GM19240 (cell line): ENCODE data around the gene DST.

Source experiments
- DNase-seq: peaks from one replicate; pipeline ENCODE4 v3.0.0; 2011; ENCODE audit warnings: low spot score; ENCODE audit not compliant: insufficient read length

The DST gene

DNA sequence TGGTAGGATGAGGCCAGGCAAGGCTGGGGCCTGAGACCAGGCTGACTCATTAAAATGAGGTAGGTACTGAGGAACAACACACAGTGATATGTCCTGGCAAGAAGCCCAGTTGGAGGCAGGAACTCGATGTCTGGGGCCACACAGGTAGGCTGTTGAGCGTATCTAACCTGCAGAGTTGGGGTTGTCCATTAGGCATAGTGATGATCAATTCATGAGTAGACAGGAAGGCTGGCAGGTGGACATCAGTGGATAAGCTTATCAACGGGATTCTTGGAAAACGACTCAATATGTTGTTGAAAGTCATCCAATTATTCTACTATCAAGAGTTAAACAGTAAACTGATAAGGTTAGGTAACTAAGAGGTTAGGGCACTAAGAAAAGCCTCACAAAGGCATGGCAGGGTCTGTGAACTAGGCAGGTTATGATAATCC lies 202.1 kb downstream of the DST start:
- DNase-seq: no peak

DNA sequence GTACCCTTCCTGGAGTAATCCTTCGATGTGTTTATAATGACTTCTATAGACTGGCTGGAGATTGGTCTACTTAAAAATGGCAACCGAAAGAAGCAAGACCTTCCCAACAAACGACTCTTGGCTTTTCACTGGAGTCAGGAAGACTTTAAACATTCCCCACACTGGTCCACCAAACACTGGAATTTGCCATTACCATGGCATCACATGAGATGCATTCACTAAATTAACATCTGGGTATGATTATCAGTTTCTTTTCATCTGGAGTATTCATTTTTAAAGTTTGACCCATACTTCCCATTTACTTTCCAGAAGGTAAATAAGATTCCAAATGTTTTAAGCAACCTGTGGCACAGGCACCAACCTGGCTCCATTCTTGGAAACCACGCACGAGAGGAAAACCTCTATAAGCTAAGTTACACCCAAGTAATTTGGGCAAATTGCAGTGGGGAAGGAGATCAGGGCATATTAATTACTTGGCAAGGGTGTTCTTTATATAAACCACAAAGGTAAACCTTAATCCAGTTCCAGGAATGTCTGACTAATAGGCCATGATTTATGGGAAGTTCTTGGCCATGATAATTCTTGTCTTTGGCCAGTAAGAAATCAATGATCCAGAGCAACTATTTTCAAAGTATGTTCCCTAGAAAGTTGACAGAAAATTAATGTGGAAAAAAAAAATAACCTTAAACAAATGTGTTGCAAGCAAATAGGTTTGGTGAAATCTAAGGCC lies 205.4 kb downstream of the DST start:
- no peak for DNase-seq

DNA sequence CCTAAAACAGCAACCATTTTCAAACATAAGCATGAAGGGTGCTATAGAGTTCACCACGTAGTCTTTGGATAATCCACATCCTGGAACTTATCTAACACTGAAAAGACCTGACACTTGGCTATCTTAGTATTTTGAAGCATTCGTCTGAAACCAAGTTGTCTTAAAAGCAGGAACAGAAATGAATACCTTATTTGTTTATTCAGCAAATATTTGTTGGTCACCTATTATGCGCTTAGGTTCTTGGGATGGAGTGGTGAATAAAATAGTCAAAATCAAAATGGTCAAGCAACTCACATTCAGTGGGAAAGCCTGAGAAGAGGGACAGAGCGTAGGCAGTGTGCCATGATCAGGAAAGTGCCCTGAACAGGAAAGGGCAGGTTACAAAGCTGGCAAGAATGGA lies 206.9 kb downstream of the DST start:
- no peak for DNase-seq

DNA sequence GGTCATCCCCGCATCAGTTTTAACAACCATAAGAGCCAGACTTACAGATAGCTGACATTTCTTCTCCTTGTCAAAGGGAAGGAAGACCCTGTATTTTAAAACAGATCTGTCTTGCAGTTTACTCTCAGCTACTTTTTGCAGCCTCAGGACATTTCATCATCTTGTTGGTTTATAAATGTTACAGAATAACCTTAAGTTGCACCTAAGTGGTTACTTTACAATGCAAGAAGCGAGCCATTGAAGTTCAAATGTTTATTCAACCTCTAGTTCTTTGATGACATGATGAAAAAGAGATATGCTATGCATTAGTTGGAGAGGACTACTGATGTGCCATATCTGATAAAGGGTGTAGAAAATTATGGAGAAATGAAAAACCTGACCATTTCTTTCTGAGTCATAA lies 207.4 kb downstream of the DST start:
- DNase-seq: no peak

DNA sequence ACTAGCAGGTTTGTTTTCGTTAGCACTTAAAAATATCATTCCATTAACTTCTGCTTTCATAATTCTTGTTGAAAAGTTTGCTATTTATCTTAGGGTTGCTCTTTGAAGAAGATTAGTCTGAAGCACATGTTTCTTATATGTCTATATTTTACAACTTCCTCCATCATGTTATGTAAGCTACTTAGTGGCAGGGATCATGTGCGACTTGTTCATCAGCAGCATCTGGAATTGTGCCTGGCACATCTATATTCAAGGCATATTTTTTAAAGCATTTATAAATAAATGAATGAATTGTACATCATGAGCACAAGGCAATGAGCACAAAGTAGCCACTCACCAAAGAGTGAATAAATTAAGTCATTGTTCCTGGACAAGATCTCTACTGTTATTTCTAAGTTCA lies 208.1 kb downstream of the DST start:
- DNase-seq: no peak

DNA sequence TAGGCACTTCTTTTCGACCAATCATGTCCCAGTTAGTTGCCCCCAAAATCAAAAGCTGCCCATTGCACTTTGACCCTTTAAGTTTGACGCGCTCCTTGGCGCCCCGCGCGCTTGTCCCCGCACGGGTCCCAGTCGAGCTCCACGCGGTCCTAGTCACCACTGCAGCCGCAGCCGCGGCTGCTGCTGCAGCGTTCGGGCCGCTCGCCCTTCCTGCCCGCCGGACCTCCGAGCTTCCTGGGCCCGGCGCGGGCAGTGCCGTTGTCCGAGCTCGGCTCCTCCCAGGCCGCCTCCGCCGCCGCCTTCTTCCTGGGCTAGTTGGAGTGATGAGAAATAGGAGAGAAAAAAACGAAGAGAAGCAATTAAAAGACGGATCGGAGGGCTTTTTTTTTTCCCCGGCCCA lies 209.6 kb downstream of the DST start:
- DNase-seq: no peak

DNA sequence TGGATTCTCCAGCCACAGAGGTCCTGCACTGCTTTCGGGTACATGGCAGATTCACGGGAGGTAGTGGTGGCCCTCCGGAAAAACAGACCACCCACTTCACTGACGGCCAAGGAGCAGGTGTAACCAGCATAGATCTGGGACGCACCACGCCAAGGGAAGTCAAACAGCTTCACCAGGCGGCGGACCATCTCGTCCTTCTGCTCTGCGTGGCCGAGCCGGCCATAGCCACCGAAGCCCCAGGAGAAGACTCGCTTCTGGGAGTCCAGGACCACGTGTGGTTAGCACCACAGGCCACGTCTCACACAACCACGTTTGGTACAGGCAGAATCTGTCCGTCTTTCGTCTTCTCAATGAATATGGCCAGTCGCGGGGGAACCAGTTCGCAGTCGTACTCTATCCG lies 210.5 kb downstream of the DST start:
- DNase-seq: no peak

DNA sequence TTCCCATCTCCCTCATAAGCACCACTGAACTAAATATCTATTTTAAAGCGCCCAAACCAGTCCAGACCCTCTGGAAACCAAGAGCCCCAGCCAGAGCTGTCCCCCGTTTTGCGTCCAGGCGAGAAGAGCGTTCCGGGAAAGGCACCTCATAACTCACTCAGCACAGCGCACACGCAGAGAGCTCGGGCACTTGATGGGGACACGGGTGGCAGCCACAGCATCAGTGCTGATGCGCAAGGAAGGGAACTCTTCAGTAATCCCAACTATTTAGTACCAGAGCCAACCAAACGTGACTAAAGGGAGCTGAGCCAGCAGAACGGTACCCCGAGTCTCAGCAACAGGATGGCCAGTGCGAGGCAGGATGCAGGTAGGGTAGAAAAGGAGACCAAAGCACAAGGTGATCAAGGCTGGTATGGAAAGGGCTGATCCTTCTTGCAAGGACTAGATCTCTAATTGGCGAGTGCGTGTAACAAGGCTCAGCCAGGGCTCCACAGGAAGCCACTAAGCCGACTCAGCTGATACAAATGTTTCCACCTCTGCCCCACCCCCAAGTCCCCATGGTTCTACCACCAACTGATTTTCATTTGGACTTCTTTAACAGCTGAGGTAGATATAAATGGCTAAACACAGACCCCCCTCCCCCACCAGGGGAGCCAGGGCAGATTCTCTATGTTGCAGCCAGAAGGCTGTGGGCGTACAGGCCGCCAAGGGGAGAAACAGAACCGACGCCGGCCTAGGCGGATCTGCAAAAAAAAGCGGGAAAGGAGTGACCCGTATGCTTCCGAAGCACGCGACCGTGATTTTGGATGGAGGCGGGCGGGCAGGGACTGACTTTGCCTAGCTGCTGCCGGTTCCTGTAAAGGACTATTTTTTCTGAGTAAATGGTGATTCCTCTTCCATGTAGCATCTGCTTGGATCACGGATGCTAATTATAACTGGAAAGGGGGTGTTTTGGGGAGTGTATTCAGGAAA lies 211.8 kb downstream of the DST start:
- no peak for DNase-seq

DNA sequence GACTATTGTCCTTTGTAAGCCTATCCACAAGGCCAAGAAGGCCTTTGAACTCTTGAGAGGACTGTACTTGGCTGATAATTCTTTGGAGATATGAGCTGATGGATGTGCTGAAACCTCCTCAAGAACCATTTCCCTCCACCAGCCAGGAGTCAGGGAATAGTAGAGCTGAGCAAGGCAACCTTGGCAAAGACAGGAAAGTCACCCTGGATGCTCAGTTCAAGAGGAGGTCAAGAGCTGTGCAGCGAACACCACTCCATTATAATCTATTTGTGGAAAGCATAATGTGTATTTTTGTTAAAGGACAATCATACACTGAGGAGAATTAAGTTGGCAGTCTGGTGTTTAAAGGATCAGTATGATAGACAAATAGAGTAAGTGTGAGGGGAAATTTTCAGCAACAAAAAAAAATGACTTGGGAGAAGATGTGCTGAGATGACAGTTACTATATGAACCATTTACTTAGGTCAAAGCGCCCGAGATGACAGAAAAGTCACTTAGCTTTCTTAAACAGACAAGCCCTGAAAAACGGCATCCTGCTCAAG lies 218.1 kb downstream of the DST start:
- no peak for DNase-seq

DNA sequence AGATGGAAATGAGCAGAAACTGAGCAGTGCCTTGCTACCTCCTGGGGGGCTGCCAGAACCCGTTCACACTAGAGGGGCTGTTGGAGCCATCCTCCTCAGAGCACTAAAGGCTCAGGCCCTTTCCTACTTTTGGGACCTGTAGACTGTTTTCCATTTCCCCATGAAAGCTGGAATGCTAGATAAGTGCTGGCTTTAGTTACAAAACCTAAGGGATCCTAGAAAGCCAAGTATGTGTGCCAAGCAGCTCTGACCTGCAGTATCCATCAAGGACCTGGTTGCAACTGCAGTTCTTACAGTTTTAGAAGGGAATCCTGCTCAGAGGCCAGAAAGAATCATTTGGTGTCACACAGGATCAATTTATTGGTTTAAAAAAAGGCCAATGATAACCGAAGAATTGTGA lies 218.6 kb downstream of the DST start:
- DNase-seq: no peak

DNA sequence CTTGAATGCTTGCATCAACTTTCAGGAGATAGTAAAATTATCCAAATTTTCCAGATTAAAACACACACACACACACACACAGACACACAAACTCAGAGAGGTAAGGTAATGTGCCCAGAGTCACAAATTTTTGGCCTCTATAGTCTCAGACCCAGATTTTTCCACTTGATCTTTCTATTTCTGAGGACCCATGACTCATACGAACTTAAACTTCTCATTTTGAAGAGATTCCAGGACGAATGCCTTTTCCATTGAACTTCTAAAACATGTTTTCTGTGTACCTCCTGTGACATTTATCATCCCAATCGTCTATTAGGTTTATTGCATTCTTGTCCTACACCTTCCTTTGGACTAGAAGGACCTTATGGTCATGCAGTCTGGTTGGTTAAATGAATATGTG lies 222.4 kb downstream of the DST start:
- no peak for DNase-seq

DNA sequence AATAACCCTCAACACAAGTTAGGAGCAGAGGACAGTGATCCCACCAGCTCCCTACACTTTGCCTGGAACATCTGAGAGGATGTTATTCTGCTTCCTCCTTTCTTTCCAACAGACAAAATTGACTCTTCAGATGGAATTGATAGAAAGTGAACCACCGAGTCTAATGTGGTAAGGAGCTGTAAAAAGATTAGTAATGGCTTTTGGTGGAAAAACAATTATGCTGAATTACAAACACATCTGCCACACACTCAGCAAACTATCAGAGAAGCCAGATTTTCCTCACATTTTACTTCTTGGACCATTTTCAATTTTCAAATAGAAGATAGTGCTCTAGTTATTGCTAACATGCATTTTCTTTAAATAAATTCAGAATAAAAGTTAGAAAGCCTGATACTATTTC lies 223.5 kb downstream of the DST start:
- no peak for DNase-seq

DNA sequence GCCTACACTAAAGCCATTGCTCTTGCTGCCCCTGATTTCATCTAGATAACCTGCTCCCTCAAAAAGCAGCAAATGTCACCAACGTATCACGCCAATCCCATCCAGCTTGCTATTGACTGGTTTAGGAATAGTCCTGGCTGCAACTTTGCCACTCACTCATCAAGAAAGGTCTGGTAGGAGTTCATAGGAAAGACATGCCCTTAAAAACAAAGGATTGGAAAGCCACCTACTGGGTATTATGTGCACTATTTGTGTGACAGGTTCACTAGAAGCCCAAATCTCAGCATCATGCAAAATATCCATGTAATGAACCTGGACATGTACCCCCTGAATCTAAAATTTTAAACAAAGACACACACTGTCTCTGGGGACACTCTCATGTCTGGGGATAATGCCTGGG lies 224.9 kb downstream of the DST start:
- no peak for DNase-seq

DNA sequence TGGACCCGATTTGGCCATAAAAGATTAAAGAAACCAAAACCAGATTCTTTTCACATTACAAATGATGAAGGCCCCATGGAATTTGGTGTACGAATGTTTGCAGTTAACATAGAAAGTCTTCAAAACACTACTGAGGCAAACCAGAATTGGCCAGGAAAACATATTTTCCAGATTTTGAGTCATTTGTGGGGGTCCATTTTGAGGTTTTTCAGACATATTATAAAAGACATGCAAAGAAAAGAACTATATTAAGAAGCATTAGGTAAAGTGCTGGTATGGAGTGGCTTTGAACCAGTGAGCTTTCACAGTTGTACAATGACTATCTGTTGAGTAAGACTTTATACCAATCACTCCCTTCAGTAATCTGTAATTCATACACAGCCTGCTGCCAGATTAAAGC lies 226.4 kb downstream of the DST start:
- no peak for DNase-seq

DNA sequence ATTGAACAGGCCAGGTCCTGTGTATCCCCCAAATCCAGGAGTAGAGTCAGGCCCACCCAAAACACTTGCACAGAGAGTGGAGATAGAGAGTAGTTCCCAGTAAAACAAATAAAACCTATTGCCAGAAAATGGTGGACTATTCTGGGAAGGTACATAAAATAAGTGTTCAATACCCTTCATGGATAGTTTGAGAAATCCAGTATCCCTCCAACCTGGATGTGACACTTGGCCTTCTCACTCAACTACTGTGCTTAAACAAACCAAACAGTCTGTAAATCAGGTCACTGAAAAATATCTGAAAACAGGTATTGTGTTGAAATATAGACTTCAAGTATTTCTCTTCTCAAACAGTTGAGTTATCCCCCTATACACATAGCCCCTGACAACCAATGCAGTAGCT lies 233.7 kb downstream of the DST start:
- DNase-seq: no peak
